NCI-H2171 (cell line): ENCODE data around the gene JAK1.
"Not testable (repeated sequence)": the region's sequence is repeated elsewhere in the genome, so short reads cannot be mapped to it uniquely, and the experiment has no call there.

ENCODE experiments used
- DNase-seq: peaks from one replicate; lab custom pipeline; 2025; lab: John Stamatoyannopoulos, UW

The JAK1 gene

DNA sequence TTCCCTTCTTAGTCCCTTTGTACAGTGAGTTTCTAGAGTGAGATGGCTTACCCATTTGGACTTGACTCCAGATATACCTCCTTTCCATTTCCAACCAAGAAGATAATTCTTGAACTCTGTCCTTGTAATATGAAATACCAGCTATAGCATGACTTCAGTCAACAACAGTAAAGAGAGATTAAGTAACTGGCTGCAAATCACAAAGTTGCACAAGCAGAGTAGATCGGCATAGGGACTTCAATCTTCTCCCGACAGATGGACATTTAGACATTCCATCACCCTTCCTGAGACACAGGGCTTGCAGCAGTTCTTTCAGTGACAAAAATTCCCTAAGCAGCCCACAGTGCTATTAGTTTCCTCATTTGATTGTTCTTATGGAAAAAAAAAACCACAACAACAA, 44.6 kb downstream of the JAK1 start:
- no peak for DNase-seq

- no peak for DNase-seq
These were observed 45.3 kb downstream of the JAK1 start for GRCh38 chr1:64920941-64921589.

- DNase-seq, result not testable (repeated sequence)
These were observed 47.2 kb downstream of the JAK1 start for GRCh38 chr1:64919120-64919519.

GRCh38 chr1:64917907-64918306, 48.4 kb downstream of the JAK1 start:
- no peak for DNase-seq

GRCh38 chr1:64917328-64917861, 49.0 kb downstream of the JAK1 start:
- DNase-seq, result no peak

GRCh38 chr1:64915381-64916274, 50.7 kb downstream of the JAK1 start:
- DNase-seq, result no peak

DNA sequence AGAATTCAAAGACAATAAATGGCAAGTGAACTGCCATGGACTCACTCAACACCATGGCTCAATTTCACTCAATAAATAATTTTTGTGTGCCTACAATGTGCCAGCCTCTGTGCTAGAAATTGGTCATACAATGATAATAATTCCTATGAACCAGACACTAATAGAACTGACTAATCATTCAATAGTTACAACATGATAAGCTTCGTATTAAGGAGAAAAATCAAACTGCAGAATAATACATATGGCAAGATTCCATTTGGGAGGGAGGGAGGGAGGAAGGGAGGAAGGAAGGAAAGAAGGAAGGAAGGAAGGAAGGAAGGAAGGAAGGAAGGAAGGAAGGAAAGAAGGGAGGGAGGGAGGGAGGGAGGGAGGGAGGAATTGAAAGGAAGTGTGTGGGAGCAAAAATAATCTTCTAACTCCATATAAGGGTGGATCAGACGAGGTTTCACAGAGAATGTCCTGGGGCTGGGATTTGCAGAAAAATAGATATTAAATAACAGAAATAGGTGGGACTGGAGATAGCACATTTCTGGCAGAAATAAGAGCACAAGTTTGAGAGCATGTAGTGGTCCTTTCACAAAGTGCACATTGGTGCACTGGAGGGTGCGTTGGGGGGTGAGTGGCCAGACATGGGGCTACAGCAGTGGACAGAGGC, 52.9 kb downstream of the JAK1 start:
- no peak for DNase-seq

DNA sequence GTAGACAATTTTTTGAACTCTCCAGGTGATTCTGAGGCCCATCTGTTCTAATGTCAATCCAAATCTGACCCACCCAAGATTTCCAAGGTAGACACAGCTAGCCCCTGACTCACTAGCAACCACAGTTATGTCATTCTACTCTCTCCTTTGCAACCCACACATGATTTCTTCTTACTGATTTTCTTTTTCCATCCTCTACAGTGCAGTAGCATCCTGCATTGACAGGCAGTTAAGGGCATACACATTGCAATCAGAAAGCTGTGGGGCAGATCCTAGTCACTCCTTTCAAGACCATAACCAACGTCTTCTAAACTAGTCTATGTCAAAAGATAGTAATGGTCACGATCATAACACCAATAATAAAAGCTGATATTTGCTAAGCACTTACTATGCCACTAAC, 54.2 kb downstream of the JAK1 start:
- no peak for DNase-seq

DNA sequence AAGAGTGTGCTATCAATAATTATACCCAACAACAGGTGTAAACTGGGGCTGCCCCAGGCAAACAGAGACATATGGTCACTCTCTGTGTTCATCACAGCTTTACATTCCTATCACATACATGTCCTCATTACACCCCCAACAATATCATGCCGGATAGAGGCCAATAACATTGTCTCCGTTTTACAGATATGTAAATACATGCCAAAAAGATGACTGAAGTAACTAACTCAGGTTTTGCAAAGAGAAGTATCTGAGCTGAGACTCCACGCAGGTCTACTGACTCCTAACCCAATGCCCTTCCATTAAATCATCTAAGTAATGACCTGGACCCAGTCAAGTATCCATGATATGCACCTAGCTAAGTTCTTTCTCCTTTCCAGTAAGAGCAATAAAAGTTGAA, 55.0 kb downstream of the JAK1 start:
- no peak for DNase-seq

DNA sequence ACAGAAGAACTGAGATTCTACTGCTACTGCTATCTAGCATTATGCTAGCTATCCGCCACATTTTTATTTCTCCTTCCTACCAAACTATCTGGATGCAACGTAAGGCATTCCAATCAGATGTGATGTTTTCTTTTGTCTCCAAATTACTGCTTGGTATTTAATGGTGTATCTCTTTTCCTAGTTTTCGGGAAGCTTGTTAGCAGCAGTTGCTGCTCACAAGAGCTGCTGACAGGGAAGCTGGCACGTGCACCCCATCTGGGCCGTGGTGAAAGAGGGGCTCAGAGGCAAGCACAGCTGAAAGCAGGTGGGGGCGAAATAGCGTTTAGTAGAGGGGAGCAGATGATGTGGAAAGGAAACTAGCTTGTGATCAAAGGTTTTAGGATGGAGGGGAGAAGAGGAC, 57.3 kb downstream of the JAK1 start:
- no peak for DNase-seq

GRCh38 chr1:64908575-64908974, 57.8 kb downstream of the JAK1 start:
- DNase-seq, result no peak

DNA sequence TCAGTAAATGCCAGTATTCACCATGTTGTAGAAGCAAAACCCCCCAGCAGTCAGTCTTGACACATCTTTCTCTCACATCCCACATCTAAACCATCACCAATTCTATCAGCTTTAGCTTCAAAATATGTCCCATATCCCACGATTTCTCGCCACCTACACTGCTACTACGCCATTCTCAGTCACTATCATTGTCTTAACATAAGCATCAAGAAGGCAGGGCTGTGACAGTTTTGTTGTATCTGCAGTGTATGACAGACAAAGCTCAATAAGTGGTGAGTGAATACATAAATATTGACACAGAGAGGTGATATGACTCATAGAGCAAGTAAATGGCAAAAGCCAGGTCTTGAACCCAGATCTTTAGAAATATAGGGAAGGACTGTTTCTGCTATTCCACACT, 59.9 kb downstream of the JAK1 start:
- no peak for DNase-seq

GRCh38 chr1:64903593-64903992, 62.8 kb downstream of the JAK1 start:
- DNase-seq, result no peak

DNA sequence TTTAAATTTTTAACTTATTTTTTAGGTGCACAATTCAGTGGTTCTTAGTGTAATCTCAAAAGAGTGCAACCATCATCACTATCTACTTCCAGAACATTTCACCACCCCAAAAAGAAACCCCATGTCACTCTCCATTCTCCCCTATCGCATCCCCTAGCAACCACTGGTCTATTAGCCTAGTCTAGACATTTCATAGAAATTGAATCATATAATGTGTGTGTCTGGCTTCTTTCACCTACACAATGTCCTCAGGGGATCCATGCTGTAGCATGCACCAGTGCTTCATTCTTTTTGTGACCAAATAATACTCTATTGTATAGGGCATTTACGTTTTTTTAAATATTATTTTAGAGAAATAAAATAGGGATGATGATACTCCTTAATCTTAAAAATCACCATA, 64.7 kb downstream of the JAK1 start:
- no peak for DNase-seq

- DNase-seq, result no peak
These were observed 65.4 kb downstream of the JAK1 start for GRCh38 chr1:64900916-64901315.

DNA sequence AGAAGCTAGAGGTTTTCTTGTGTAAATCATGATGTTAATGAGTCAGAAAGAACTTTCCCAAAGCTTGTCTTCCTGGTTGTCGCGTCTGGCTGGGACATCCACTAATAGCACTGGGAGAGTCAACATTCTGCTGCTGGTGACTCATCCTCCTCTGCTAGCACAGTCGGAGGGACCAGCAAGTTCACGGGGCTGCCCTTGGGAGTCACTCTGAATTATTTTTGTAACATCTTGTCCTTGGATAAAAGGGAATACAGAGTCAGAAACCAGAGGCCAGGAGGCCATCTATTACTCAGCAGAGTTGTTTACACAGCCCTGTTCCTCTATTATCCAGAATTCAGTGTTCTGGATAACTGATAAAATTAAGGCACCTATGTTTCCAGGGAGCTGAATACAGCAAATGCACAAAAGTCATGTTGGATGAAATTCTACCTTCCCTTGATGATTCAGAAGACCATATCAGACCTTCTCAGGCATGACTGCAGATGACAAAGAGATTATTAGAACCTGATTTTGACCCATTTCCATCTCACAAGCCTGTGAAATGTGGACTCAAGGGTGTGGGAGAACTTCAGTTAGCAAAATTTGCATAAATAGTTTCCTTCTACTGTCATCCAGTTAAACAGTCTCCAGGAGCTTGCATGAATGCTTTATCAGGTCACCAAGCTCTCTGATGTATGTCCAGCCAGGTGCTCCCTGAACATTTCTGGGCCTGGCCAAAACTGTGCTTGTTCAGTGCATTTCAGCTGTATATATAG, 68.1 kb downstream of the JAK1 start:
- no peak for DNase-seq

GRCh38 chr1:64896551-64896950, 69.8 kb downstream of the JAK1 start:
- DNase-seq, result no peak

DNA sequence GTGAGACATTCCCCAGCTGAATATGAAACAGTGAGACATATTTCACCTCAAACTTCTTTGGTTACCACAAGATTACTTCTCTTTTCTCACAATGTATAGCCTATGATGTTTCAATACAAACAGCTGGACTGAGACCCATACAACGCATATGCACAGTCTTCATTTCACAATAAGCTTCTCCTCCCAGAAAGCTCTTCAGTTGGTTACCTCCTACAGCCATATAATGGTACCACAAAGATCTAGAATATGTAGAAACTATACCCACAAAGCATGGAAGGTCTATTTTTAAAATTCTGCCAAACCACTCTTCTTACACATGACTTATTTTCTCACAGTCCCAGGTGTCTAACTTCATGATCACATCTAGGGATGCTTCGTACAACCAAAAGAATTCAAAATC, 70.8 kb downstream of the JAK1 start:
- DNase-seq, result no peak

DNA sequence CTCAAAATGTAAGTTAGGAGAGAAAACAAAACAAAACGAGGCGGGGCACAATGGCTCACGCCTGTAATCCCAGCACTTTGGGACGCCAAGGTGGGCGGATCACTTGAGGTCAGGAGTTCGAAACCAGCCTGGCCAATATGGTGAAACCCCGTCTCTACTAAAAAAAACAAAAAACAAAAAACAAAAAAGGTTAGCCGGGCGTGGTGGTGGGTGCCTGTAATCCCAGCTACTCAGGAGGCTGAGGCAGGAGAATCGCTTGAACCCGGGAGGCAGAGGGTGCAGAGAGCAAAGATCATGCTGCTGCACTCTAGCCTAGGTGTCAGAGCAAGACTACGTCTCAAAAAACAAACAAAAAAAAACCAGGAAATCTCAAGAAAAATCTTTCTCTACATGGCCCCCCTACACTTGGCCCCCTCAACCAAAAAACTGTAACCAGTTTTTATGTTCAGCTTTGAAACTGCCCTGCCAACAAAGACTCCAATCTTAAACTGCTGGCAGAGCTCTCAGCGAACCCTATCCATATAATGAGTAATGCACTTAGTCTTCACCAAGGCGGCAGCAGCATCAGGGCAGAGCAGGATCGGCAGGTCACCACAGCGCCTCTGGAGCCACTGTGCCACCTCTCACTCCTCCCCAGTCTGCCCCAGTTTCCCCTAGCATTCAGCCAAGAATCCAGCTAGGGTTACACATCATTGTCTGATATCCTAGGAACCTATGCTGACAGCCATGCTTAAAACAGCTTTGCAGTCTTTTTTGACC, 71.7 kb downstream of the JAK1 start:
- DNase-seq, result no peak

DNA sequence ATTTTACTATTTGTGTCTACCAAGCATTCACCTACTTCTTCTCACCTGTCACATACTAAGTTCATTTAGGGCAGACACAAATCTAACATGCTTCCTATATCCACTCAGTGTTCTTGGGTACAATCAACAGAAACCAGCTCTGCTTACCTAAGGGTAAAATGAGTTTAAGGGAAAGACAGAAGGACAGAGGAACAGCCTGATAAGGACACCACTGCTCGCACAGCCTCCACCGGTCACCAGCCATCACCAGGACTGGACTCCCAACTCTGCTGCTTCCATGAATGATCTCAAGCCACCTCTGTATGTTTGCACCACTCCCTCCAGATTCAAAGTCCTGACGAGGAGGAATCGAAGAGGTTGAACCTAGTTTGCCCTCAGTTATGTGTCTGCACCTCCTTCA, 72.4 kb downstream of the JAK1 start:
- DNase-seq, result no peak
